Activated T-cell treated with anti-CD3 and anti-CD28 coated beads for 48 hours (primary cell): ENCODE data around the gene STARD5.

Experiments used
- DNase-seq: peaks from one replicate; pipeline ENCODE4 v3.0.0-alpha.2; 2020; ENCODE audit warnings: low read depth

STARD5 gene

GRCh38 chr15:81311752-81312464, 12.0 kb downstream of the STARD5 start:
- DNase-seq, result no peak

GRCh38 chr15:81310480-81310879, 13.5 kb downstream of the STARD5 start:
- DNase-seq, result no peak

- no peak for DNase-seq
Observed at GRCh38 chr15:81309647-81310450, 14.1 kb downstream of the STARD5 start.

- DNase-seq, result no peak
Observed at GRCh38 chr15:81308260-81308659, 15.7 kb downstream of the STARD5 start.

GRCh38 chr15:81304226-81304625, 19.7 kb downstream of the STARD5 start:
- DNase-seq, result no peak

- no peak for DNase-seq
Observed at GRCh38 chr15:81303244-81304225, 20.4 kb downstream of the STARD5 start.

GRCh38 chr15:81302701-81303109, 21.2 kb downstream of the STARD5 start:
- no peak for DNase-seq

- DNase-seq, result no peak
Observed at GRCh38 chr15:81301815-81302399, 22.0 kb downstream of the STARD5 start.

GRCh38 chr15:81301385-81301784, 22.6 kb downstream of the STARD5 start:
- no peak for DNase-seq

- no peak for DNase-seq
Observed at GRCh38 chr15:81299630-81300273, 24.2 kb downstream of the STARD5 start.

- no peak for DNase-seq
Observed at GRCh38 chr15:81299156-81299555, 24.8 kb downstream of the STARD5 start.

GRCh38 chr15:81298611-81299010, 25.3 kb downstream of the STARD5 start:
- DNase-seq, result no peak

GRCh38 chr15:81297603-81298575, 26.1 kb downstream of the STARD5 start:
- DNase-seq, result no peak

- no peak for DNase-seq
Observed at GRCh38 chr15:81297147-81297572, 26.8 kb downstream of the STARD5 start.

- peak; percentile 57 for DNase-seq
Observed at GRCh38 chr15:81296673-81297072, 27.3 kb downstream of the STARD5 start.

GRCh38 chr15:81296186-81296585, 27.8 kb downstream of the STARD5 start:
- no peak for DNase-seq

- no peak for DNase-seq
Observed at GRCh38 chr15:81295486-81296121, 28.3 kb downstream of the STARD5 start.

GRCh38 chr15:81294516-81294880, 29.4 kb downstream of the STARD5 start:
- DNase-seq, result no peak

GRCh38 chr15:81293728-81294515, 30.0 kb downstream of the STARD5 start:
- peak; percentile 61 for DNase-seq
